GM12864 (cell line): ENCODE data around the gene MIPOL1.

Experiments
- DNase-seq: peaks from one replicate; pipeline ENCODE4 v3.0.0-alpha.2; 2011; ENCODE audit warnings: low read depth
- H3K4me3 ChIP-seq: 2 replicates; pipeline ENCODE4 v1.5.1; 2011; ENCODE audit warnings: mild to moderate bottlenecking, low read depth, low read length, control low read depth
- CTCF ChIP-seq: IDR thresholded peaks from 2 replicates; pipeline ENCODE4 v1.5.1; 2011; ENCODE audit warnings: low read depth, mild to moderate bottlenecking, moderate library complexity, low read length, control low read depth, inconsistent platforms; ENCODE audit errors: missing control alignments

MIPOL1 gene

GRCh38 chr14:37592482-37593408 is 395.0 kb downstream of the MIPOL1 start:
- no peak for TF ChIP-seq CTCF
- H3K4me3 ChIP-seq: no peak overlapping the region
- DNase-seq: no peak

- no peak for DNase-seq
- no peak overlapping the region for H3K4me3 ChIP-seq
- TF ChIP-seq CTCF: no peak
These were observed 395.9 kb downstream of the MIPOL1 start for GRCh38 chr14:37593511-37594237.

- TF ChIP-seq CTCF: peak; percentile 46
- no peak overlapping the region for H3K4me3 ChIP-seq
- no peak for DNase-seq
These were observed 396.7 kb downstream of the MIPOL1 start for GRCh38 chr14:37594238-37594970.

- H3K4me3 ChIP-seq: no peak within 1 kb of the TSS
- no peak for DNase-seq
These were observed 397.5 kb downstream of the MIPOL1 start, which contains the start of the genes FOXA1 and TTC6 for GRCh38 chr14:37594971-37595808. Gene FOXA1 (minus strand): TSS chr14:37595249. CDS start chr14:37594972, 277 bp downstream. Gene TTC6 (plus strand): TSS chr14:37595629. CDS start chr14:37622065, 26,436 bp downstream.

GRCh38 chr14:37595809-37596621 is 398.3 kb downstream of the MIPOL1 start:
- no peak for DNase-seq
- H3K4me3 ChIP-seq: no peak overlapping the region
- no peak for TF ChIP-seq CTCF

More at GRCh38 chr14:37594971-37595808, 397.5 kb downstream of the MIPOL1 start, which contains the start of the genes FOXA1 and TTC6:
- TF ChIP-seq CTCF: no peak
